ENCODE measurements around the gene LRRN2. TPM values are rescaled to one million over a fixed set of nuclear protein-coding genes. Genes with fewer than 3 reads are reported as not detected.
"Not testable (repeated sequence)": the region's sequence is repeated elsewhere in the genome, so short reads cannot be mapped to it uniquely, and the experiment has no call there.

Gene LRRN2
- total RNA-seq, 2 experiments from 2014 or later, result not detected

- Mint-ChIP-seq H3K27ac (no peak overlapping the region), H3K4me1 (peaks cover 23% of the 10 kb centered on the region), H3K9me3 (no peaks in the 10 kb centered on the region), H3K27me3 (no peaks in the 10 kb centered on the region), H3K36me3 (no peaks in the 10 kb centered on the region), H3K4me3 (no peak overlapping the region)
- DNase-seq, result no peak
Measured at GRCh38 chr1:204705493-204705811, 19.9 kb upstream of the LRRN2 start.

- Mint-ChIP-seq H3K9me3 (no peaks in the 10 kb centered on the region), H3K27ac (no peak overlapping the region), H3K4me3 (no peak overlapping the region), H3K36me3 (no peaks in the 10 kb centered on the region), H3K27me3 (no peaks in the 10 kb centered on the region), H3K4me1 (peaks cover 23% of the 10 kb centered on the region)
- no peak for DNase-seq
Measured at GRCh38 chr1:204704794-204705492, 19.4 kb upstream of the LRRN2 start.

DNA sequence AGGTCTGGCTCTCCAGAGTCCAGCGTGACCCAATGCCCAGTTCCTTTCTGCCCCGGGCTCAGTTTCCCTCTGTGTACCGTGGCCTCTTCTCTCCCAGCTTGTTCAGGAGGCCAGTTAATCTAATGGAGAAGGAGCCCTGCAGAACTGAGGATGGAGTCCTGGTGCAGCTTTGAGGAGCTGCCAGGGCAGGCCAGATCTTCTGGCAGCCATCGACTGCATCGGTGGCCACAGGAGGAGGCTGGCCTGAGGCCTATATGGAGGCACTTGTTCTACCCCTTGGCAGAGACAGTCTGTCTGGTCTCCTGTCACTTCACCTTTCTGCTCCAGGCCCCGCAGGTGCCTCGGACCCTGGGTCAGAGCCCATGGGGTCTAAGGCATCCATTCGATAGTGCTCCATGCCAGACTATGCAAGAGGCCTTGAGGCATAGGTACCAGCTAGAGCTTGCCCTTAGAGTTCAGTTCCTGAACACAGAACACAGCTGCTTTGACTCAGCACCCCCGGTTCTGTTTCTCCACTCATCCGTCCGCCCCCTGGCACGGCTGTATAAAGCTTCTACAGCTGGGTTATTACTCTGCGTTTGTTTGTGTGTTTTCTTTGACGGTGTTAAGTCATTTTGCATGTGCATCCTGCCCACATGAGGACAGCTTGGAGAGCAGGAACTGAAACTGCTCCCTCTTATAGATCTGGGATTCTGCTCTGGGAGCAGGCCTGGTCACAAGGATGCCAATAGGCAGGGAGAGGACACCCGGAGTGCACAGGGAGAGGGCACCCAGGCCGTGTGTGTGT is 18.5 kb upstream of the LRRN2 start:
- Mint-ChIP-seq H3K4me1 (peaks cover 23% of the 10 kb centered on the region), H3K9me3 (no peaks in the 10 kb centered on the region), H3K36me3 (no peaks in the 10 kb centered on the region), H3K4me3 (no peak overlapping the region), H3K27me3 (no peaks in the 10 kb centered on the region), H3K27ac (no peak overlapping the region)
- DNase-seq, result no peak

- H3K27me3 Mint-ChIP-seq, result no peaks in the 10 kb centered on the region
- peaks cover 20% of the 10 kb centered on the region for H3K4me1 Mint-ChIP-seq
- H3K9me3 Mint-ChIP-seq, result no peaks in the 10 kb centered on the region
- DNase-seq, result no peak
- H3K27ac Mint-ChIP-seq, result no peak overlapping the region
- H3K36me3 Mint-ChIP-seq, result no peaks in the 10 kb centered on the region
- H3K4me3 Mint-ChIP-seq, result no peak overlapping the region
Measured at GRCh38 chr1:204703268-204703664, 17.7 kb upstream of the LRRN2 start.

GRCh38 chr1:204702552-204703267 is 17.2 kb upstream of the LRRN2 start:
- Mint-ChIP-seq H3K4me1 (peaks cover 17% of the 10 kb centered on the region), H3K36me3 (no peaks in the 10 kb centered on the region), H3K27me3 (no peaks in the 10 kb centered on the region), H3K27ac (no peak overlapping the region), H3K9me3 (no peaks in the 10 kb centered on the region), H3K4me3 (no peak overlapping the region)
- DNase-seq, result no peak

GRCh38 chr1:204701229-204701628 is 15.7 kb upstream of the LRRN2 start:
- no peaks in the 10 kb centered on the region for H3K36me3 Mint-ChIP-seq
- no peak overlapping the region for H3K4me3 Mint-ChIP-seq
- no peaks in the 10 kb centered on the region for H3K9me3 Mint-ChIP-seq
- H3K4me1 Mint-ChIP-seq, result peaks cover 5% of the 10 kb centered on the region
- DNase-seq, result no peak
- no peaks in the 10 kb centered on the region for H3K27me3 Mint-ChIP-seq
- no peak overlapping the region for H3K27ac Mint-ChIP-seq

DNA sequence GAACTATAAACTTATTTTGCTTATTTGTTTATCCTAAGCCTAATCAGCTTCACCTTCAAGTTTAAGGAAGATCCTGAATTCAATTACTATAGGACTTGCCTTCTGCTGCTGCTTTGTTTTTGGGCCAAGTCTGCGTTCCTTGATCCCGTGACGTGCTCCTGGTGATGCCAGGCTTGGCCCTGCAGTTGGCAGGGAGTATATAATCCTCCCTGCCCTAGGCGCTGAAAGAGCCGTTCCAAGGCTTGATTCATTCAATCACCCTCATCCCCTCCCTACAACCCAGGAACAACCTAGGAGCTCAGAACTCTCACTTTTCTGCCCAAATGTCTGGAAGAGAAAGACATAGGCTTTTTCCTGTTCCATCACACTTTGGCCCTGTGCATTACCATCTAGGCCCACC is 12.4 kb upstream of the LRRN2 start:
- no peak for DNase-seq
- no peak overlapping the region for H3K4me3 Mint-ChIP-seq
- H3K4me1 Mint-ChIP-seq, result no peaks in the 10 kb centered on the region
- H3K36me3 Mint-ChIP-seq, result no peaks in the 10 kb centered on the region
- no peaks in the 10 kb centered on the region for H3K9me3 Mint-ChIP-seq
- no peaks in the 10 kb centered on the region for H3K27me3 Mint-ChIP-seq
- no peak overlapping the region for H3K27ac Mint-ChIP-seq

DNA sequence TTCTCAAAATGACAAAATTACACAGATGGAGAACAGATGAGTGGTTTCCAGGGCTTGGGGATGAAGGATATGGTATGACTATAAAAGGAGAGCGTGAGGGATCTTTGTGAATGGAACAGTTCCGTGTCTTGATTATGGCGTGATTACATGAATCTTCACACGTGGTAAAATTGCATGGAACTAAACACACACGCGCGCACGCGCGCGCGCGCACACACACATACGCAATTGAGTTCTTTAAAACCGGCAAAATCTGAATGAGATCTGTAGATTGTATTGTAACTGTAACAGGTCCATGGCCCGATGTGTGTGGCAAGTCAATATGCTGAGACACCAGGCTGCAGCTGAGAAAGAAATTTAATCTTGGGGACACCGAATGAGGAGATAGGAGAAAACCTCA is 11.1 kb upstream of the LRRN2 start:
- H3K27ac Mint-ChIP-seq, result no peak overlapping the region
- peaks cover 3% of the 10 kb centered on the region for H3K4me1 Mint-ChIP-seq
- no peak overlapping the region for H3K4me3 Mint-ChIP-seq
- no peaks in the 10 kb centered on the region for H3K36me3 Mint-ChIP-seq
- H3K27me3 Mint-ChIP-seq, result no peaks in the 10 kb centered on the region
- H3K9me3 Mint-ChIP-seq, result no peaks in the 10 kb centered on the region
- DNase-seq, result no peak

GRCh38 chr1:204695692-204696091 is 10.2 kb upstream of the LRRN2 start:
- Mint-ChIP-seq H3K36me3 (no peaks in the 10 kb centered on the region), H3K4me3 (no peak overlapping the region), H3K27ac (no peak overlapping the region), H3K9me3 (no peaks in the 10 kb centered on the region), H3K27me3 (no peaks in the 10 kb centered on the region), H3K4me1 (peaks cover 4% of the 10 kb centered on the region)
- no peak for DNase-seq

- Mint-ChIP-seq H3K4me3 (no peak overlapping the region), H3K4me1 (peaks cover 4% of the 10 kb centered on the region), H3K36me3 (no peaks in the 10 kb centered on the region), H3K27ac (no peak overlapping the region), H3K27me3 (no peaks in the 10 kb centered on the region), H3K9me3 (no peaks in the 10 kb centered on the region)
- no peak for DNase-seq
Measured at GRCh38 chr1:204694145-204694544, 8.6 kb upstream of the LRRN2 start.

- Mint-ChIP-seq H3K27me3 (peaks cover 4% of the 10 kb centered on the region), H3K36me3 (no peaks in the 10 kb centered on the region), H3K27ac (no peak overlapping the region), H3K4me1 (peaks cover 4% of the 10 kb centered on the region), H3K4me3 (no peak overlapping the region), H3K9me3 (no peaks in the 10 kb centered on the region)
- DNase-seq, result no peak
Measured at GRCh38 chr1:204692841-204693356, 7.4 kb upstream of the LRRN2 start.

GRCh38 chr1:204692325-204692840 is 6.8 kb upstream of the LRRN2 start:
- Mint-ChIP-seq H3K27ac (no peak overlapping the region), H3K9me3 (no peaks in the 10 kb centered on the region), H3K36me3 (no peaks in the 10 kb centered on the region), H3K4me1 (peaks cover 4% of the 10 kb centered on the region), H3K27me3 (peaks cover 7% of the 10 kb centered on the region), H3K4me3 (no peak overlapping the region)
- no peak for DNase-seq

GRCh38 chr1:204691328-204691730 is 5.8 kb upstream of the LRRN2 start:
- peaks cover 17% of the 10 kb centered on the region for H3K27me3 Mint-ChIP-seq
- not testable (repeated sequence) for H3K36me3 Mint-ChIP-seq, H3K4me3 Mint-ChIP-seq, H3K9me3 Mint-ChIP-seq, H3K4me1 Mint-ChIP-seq, DNase-seq, H3K27ac Mint-ChIP-seq

DNA sequence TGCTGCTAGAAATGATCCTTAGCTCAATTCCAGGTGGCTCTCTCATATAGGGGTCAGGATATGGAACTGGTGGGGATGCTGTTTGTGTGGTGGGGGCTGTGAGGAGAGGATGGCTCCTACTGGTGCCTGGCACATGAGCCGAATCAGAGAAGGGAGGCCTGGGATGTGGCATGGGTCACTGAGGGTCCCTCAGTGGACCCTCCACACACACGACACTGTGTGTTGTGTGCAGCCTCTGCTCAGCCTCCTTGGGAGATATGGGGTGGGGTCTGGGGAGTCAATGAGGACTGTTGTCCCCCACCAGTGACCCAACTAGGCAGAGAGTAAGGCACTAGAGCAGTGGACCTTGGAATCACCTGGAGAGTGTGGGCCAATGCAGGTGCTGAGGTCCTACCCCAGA is 3.2 kb upstream of the LRRN2 start:
- H3K9me3 Mint-ChIP-seq, result no peaks in the 10 kb centered on the region
- DNase-seq, result no peak
- no peak overlapping the region for H3K27ac Mint-ChIP-seq
- peaks cover 36% of the 10 kb centered on the region for H3K27me3 Mint-ChIP-seq
- no peak overlapping the region for H3K4me3 Mint-ChIP-seq
- H3K36me3 Mint-ChIP-seq, result no peaks in the 10 kb centered on the region
- H3K4me1 Mint-ChIP-seq, result peaks cover 11% of the 10 kb centered on the region

DNA sequence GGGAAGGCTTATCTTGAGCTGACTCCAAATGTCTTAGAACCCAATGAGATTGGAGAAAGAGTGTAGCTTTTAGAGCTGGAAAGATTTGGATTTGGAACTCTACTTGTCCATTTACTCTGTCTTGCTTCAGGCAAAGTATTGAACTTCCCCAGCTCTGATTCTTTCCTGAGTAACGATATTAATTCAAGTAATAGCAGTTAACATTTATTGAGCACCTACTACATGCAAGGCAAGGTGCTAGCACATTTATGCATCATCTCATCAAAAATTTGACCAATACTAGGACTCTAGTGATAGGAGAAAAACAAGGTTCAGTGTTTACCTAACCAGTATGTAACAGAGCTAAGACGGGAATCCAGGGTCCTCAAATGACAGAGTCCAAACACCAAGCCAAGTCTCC is 2.5 kb upstream of the LRRN2 start:
- H3K27me3 Mint-ChIP-seq, result peaks cover 43% of the 10 kb centered on the region
- peaks cover 11% of the 10 kb centered on the region for H3K4me1 Mint-ChIP-seq
- H3K4me3 Mint-ChIP-seq, result no peak overlapping the region
- H3K27ac Mint-ChIP-seq, result no peak overlapping the region
- H3K9me3 Mint-ChIP-seq, result no peaks in the 10 kb centered on the region
- DNase-seq, result no peak
- H3K36me3 Mint-ChIP-seq, result no peaks in the 10 kb centered on the region

All from activated naive CD8-positive, alpha-beta T cell treated with anti-CD3 and anti-CD28 coated beads for 36 hours (primary cell).